Astrocyte of the spinal cord (primary cell): ENCODE data around the gene MAML3.

ENCODE experiments used
- DNase-seq: peaks from one replicate; pipeline ENCODE4 v3.0.0; 2011; ENCODE audit warnings: low read depth, low spot score
- H3K4me3 ChIP-seq: 2 replicates; pipeline ENCODE4 v1.5.1; 2011; ENCODE audit warnings: low read depth, mild to moderate bottlenecking, low read length, moderate library complexity
- in situ Hi-C: cut with HindIII; loops from 2 replicates; pipeline ENCODE4 v1.10.0; 2017; ENCODE audit warnings: low sequenced_read_pairs
- TF ChIP-seq, protein P1 (sequence below): IDR thresholded peaks from 2 replicates; pipeline ENCODE4 v1.5.1; 2012; ENCODE audit warnings: low read depth, mild to moderate bottlenecking, low read length, inconsistent platforms

Gene MAML3

DNA sequence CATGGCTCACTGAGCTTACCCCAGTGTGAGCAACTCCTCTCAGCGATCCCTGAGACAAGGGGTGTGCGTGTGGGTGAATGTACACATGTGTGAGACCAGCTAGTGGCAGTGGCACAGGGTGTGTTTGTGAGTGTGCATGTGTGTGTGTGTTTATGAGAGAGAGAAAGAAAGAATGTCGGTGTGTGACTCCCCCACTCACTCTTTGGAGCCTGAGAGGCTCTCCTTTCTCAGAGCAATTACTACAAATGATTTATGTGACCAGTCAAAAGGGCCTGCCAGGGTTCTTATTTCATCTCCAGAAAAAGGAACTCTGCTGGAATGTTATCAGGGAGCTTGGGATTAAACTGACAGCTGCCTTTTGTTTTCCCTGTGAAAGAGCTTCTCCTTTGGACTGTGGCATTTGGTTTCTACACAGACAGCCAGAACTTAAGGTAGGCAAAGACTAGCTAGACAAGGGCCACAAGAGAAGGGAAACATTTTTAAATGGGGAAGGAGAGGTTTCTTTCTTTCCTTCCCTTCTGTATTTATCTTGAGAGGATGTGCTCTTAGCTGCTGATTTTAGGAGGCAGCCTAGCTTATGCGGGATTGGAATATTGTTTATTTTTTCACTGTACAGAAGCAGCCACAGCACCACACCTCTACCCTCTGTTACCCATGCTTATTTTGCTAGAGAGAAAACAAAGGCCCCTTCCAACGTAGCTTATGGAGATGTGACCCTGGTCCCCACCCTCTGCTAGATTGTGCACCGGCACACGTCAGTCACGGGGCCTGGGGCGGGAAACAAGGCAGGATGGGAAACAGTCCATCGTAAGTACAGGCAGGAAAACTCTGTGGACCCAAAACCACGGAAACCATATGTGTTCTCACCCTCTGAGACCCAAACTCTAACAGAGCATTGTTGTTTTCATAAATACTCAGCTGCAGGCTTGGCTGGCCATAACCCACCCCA lies 344.9 kb downstream of the MAML3 start:
- TF ChIP-seq, protein P1, sequence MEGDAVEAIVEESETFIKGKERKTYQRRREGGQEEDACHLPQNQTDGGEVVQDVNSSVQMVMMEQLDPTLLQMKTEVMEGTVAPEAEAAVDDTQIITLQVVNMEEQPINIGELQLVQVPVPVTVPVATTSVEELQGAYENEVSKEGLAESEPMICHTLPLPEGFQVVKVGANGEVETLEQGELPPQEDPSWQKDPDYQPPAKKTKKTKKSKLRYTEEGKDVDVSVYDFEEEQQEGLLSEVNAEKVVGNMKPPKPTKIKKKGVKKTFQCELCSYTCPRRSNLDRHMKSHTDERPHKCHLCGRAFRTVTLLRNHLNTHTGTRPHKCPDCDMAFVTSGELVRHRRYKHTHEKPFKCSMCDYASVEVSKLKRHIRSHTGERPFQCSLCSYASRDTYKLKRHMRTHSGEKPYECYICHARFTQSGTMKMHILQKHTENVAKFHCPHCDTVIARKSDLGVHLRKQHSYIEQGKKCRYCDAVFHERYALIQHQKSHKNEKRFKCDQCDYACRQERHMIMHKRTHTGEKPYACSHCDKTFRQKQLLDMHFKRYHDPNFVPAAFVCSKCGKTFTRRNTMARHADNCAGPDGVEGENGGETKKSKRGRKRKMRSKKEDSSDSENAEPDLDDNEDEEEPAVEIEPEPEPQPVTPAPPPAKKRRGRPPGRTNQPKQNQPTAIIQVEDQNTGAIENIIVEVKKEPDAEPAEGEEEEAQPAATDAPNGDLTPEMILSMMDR, result no peak
- H3K4me3 ChIP-seq, result no peak overlapping the region
- DNase-seq, result no peak
- in situ Hi-C loops, result no loop called here

DNA sequence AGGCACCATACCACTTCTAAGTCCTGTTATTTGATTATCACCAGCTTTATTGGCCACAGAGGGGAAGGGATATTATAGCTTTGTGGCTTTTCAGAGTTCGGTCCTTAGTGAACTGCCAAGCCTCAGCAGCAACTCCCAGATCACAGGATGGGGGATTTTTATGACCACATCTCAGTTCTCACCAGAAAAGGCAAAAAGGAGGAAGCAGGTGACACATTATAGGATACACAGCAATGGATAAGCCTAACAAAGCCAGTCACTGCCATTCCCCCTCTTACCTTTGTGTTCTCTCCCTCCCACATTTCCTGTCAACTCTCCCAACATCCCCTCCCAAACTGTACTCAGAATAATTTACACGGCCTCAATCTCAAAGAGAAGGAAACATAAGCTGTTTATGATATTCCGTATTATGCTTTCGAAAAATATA lies 345.6 kb downstream of the MAML3 start:
- H3K4me3 ChIP-seq, result no peak overlapping the region
- TF ChIP-seq, protein P1, result no peak
- in situ Hi-C loops, result no loop called here
- DNase-seq, result no peak

DNA sequence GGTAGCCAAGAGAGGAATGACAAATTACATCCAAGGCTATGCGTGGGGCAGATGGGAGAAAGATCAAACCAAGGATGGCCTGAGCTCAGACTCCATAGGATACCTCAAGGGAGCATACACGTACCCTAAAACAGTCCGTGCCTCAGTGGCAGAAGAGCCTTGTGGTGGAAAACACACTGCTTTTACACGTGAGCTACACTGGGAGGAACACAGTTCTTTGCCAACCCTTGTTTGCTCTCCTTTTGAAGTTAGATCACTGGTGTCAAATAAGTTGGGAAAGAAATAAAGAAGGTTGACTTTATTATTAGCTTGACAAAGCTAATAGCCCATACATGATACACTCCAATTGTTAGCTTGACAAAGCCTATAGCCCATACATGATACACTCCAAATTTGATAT lies 346.5 kb downstream of the MAML3 start:
- TF ChIP-seq, protein P1, result no peak
- no peak for DNase-seq
- H3K4me3 ChIP-seq, result no peak overlapping the region
- in situ Hi-C loops, result no loop called here

DNA sequence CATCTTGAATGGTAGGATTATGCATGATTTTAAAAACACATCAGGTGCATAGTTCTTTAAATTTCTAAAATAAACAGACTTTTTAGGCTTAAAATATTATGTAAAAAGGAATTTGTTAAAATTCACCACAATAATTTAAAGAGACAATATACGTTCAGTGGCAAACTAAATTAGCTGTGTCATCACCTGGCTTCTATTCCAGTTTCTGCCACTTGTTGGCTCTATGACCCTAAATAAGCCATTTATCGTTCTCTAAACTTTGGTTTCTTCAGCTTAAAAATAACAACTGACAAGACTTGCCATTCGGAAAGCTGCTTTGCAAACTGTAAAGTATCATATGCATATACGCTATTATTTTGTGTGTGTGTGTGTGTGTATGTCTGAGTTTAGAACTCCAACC lies 347.1 kb downstream of the MAML3 start:
- no peak overlapping the region for H3K4me3 ChIP-seq
- DNase-seq, result no peak
- TF ChIP-seq, protein P1, result no peak
- in situ Hi-C loops, result no loop called here

DNA sequence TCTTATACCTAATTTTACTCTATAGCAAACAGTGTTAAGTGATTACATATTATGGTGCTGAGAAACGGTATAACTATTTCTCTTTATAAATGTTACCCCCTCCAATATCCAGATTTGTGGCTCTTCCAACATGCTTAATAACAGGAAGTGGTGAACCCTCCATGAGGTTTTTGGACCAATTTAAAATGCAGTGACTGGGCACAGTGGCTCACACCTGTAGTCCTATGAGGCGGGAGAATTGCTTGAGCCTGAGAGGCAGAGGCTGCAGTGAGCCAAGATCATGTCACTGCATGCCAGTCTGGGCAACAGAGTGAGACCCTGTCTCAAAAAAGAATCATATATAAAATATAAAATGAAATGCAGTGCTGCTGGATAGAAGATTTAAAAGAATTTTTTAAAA lies 351.1 kb downstream of the MAML3 start:
- in situ Hi-C loops, result no loop called here
- no peak for DNase-seq
- no peak overlapping the region for H3K4me3 ChIP-seq
- TF ChIP-seq, protein P1, result no peak

DNA sequence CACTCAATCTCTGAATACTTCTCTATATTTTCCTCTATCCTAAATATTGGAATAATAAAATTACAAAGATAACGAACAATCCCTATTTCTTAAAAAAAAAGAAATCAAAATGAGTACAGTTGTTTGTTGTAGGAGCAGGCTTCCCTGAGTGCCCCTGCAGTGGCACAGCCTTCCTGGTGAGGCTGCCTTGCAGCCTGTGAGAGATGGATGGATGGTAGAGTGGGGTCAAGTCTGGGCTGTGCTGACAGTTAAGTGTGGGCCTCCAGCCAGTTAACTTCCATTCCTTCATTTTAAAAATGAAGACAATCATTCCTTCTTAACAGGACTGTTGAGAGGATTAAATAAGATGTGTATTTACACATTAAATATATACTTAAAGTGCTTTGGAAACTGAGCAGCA lies 351.5 kb downstream of the MAML3 start:
- TF ChIP-seq, protein P1, result no peak
- H3K4me3 ChIP-seq, result no peak overlapping the region
- no peak for DNase-seq
- in situ Hi-C loops, result no loop called here
